GM12878 (cell line): ENCODE measurements around the gene IL1RAP. TPM values are rescaled to one million over a fixed set of nuclear protein-coding genes. Genes with fewer than 3 reads are reported as not detected.

Experiments used
- ATAC-seq: fragments of 200-7000 bp; cut with Tn5 transposase; 3 replicates; pipeline ENCODE4 v1.9.1; 2020; ENCODE audit warnings: mild to moderate bottlenecking, moderate library complexity
- BruUV-seq: library from RNA; stranded (reverse); fragments of 400-500 nt; replicated peaks from 2 replicates; lab custom pipeline; 2021; lab: Mats Ljungman, UMichigan
- CTCF ChIA-PET: fragments of 300-600 bp; sonication (Branson Sonifier 250); formaldehyde crosslinking; extraction: SDS; loops from one replicate; lab custom pipeline; 2021; ENCODE audit warnings: inconsistent platforms; lab: Yijun Ruan, JAX
- POLR2A ChIA-PET: fragments of 350-600 bp; formaldehyde crosslinking; extraction: SDS; loops from one replicate; lab custom pipeline; 2021; ENCODE audit warnings: inconsistent platforms; lab: Charles Lee
- RAD21 ChIA-PET: fragments of 300-600 bp; sonication (Branson Sonifier 250); formaldehyde crosslinking; loops from one replicate; lab custom pipeline; 2023; ENCODE audit warnings: antibody characterized with exemption; ENCODE audit not compliant: unreplicated experiment; lab: Charles Lee
- SMC1A ChIA-PET: fragments of 300-600 bp; sonication (Branson Sonifier 250); formaldehyde crosslinking; loops from one replicate; lab custom pipeline; 2023; ENCODE audit not compliant: unreplicated experiment, uncharacterized antibody; lab: Charles Lee
- DNase-seq: peaks from one replicate; pipeline ENCODE4 v3.0.0-alpha.2; 2011; ENCODE audit warnings: low read depth, low spot score
- FAIRE-seq: peaks from 3 replicates; lab custom pipeline; 2011; peaks lifted over from hg19 to GRCh38; lab: Jason Lieb, UNC
- H2AFZ ChIP-seq: 2 replicates; pipeline ENCODE4 v1.6.0; 2011; ENCODE audit warnings: low read depth, low read length, control low read depth; ENCODE audit not compliant: control insufficient read depth
- H3K27ac ChIP-seq: 2 replicates; pipeline ENCODE4 v1.5.1; 2011; ENCODE audit warnings: control low read depth; ENCODE audit not compliant: control insufficient read depth, insufficient read depth
- H3K27me3 ChIP-seq, 2 experiments: replicated peaks in 1 of 2; 2 replicates each; pipeline versions ENCODE4 v1.6.0 to v1.6.1; 2011; ENCODE audit warnings: low read length in 1 of 2; ENCODE audit not compliant: control insufficient read depth in 2 of 2, insufficient read depth in 2 of 2
- H3K36me3 ChIP-seq, 2 experiments: 2 replicates each; pipeline ENCODE4 v1.5.1; 2011; ENCODE audit warnings: low read length in 1 of 2; ENCODE audit not compliant: control insufficient read depth in 2 of 2, insufficient read depth in 2 of 2
- H3K4me1 ChIP-seq: 2 replicates; pipeline ENCODE4 v1.6.1; 2011; ENCODE audit warnings: mild to moderate bottlenecking, low read length, moderate library complexity, mixed read lengths; ENCODE audit not compliant: control insufficient read depth, insufficient read depth
- H3K4me2 ChIP-seq: 2 replicates; pipeline ENCODE4 v1.6.0; 2011; ENCODE audit warnings: control low read depth; ENCODE audit not compliant: control insufficient read depth, insufficient read depth
- H3K4me3 ChIP-seq: fragments of 200-600 bp; sonication (generic); 2 replicates; pipeline ENCODE4 v1.5.1; 2016
- H3K79me2 ChIP-seq: 2 replicates; pipeline ENCODE4 v1.6.0; 2011; ENCODE audit warnings: low read length; ENCODE audit not compliant: control insufficient read depth, insufficient read depth
- H3K9ac ChIP-seq: 2 replicates; pipeline ENCODE4 v1.8.0; 2011; ENCODE audit warnings: low read length, control low read depth, mixed read lengths; ENCODE audit not compliant: control insufficient read depth, insufficient read depth
- H3K9me3 ChIP-seq: replicated peaks from 3 replicates; pipeline ENCODE4 v1.5.1; 2011; ENCODE audit warnings: mild to moderate bottlenecking, low read length; ENCODE audit not compliant: control insufficient read depth, insufficient read depth
- H4K20me1 ChIP-seq: 2 replicates; pipeline ENCODE4 v1.6.0; 2011; ENCODE audit not compliant: control insufficient read depth, insufficient read depth
- CBX3 ChIP-seq: fragments of 200-600 bp; sonication (generic); IDR thresholded peaks from 2 replicates; pipeline ENCODE4 v1.6.1; 2016; ENCODE audit warnings: low read depth, borderline replicate concordance
- CUX1 ChIP-seq: IDR thresholded peaks from 2 replicates; pipeline ENCODE4 v1.6.1; 2012; ENCODE audit warnings: improper control_type of control experiment, low read depth, low read length; ENCODE audit not compliant: insufficient replicate concordance
- GATAD2B ChIP-seq: fragments of 450-650 bp; conservative IDR thresholded peaks from 2 replicates; pipeline ENCODE4 v1.6.1; 2017; ENCODE audit warnings: low read depth, mild to moderate bottlenecking, moderate library complexity
- MYB ChIP-seq: fragments of 150-350 bp; IDR thresholded peaks from 2 replicates; pipeline ENCODE4 v1.6.1; 2014; ENCODE audit warnings: mild to moderate bottlenecking, low read depth, low read length, borderline replicate concordance
- STAT3 ChIP-seq: IDR thresholded peaks from 2 replicates; pipeline ENCODE4 v1.6.1; 2011; ENCODE audit warnings: low read depth, low read length, improper control_type of control experiment
- ZNF384 ChIP-seq: IDR thresholded peaks from 2 replicates; pipeline ENCODE4 v1.6.1; 2012; ENCODE audit warnings: low read depth, mild to moderate bottlenecking, low read length, improper control_type of control experiment, borderline replicate concordance
- WGBS: methylation state at CpG from one replicate; pipeline ENCODE4 v1.1.6; 2016; ENCODE audit warnings: low lambda C conversion rate; ENCODE audit not compliant: insufficient replicate concordance, insufficient coverage; ENCODE audit errors: missing lambda C conversion rate; 5-methylcytosine and 5-hydroxymethylcytosine counted together
- in situ Hi-C: fragments of 300-500 bp; cut with MboI; formaldehyde crosslinking; loops from 9 replicates; pipeline ENCODE4 v1.14.3; 2018; ENCODE audit warnings: mixed read lengths
- intact Hi-C: fragments of 100-400 bp; cut with micrococcal nuclease; formaldehyde crosslinking; loops from one replicate; pipeline ENCODE4 v1.14.2; 2022; ENCODE audit not compliant: unreplicated experiment
- polyA plus RNA-seq, 11 experiments: library from polyadenylated mRNA; depleted of rRNA in 4 of 11; unstranded in 6 of 11; stranded (reverse) in 5 of 11; fragments of >200 nt; fragmentation: Nextera tagmentation in 4 of 11; fragmentation: Illumina TruSeq in 1 of 11; extraction: Ambion mirVana in 4 of 11; extraction: Trizol in 1 of 11; gene quantifications; 1 replicate in 1 of 11; 2 replicates in 10 of 11; pipeline versions ENCODE4 v1.2.1 to v1.2.3, GENCODE V29; 2011 to 2016; ENCODE audit warnings: inconsistent platforms in 2 of 11, missing spikeins in 2 of 11, low read depth in 1 of 11
- total RNA-seq, 4 experiments: library from RNA; depleted of rRNA in 3 of 4; stranded (reverse); fragments of >200 nt in 3 of 4; fragmentation: Illumina TruSeq in 1 of 4; extraction: Trizol in 1 of 4; gene quantifications; 2 replicates each; pipeline versions ENCODE4 v1.2.1 to v1.2.3, GENCODE V29; 2013 to 2021

The IL1RAP gene
- total and polyA plus RNA-seq, 10 of the 15 experiments (the other 5 are each of a cell fraction or from before 2014, with no cell fraction given), result 0.17 to 1.0 (median 0.44) TPM; not detected in 1

GRCh38 chr3:190619761-190620160 is 105.9 kb downstream of the IL1RAP start (continued):
- TF ChIP-seq CUX1 (no peak), STAT3 (no peak), CBX3 (no peak), MYB (no peak)

DNA sequence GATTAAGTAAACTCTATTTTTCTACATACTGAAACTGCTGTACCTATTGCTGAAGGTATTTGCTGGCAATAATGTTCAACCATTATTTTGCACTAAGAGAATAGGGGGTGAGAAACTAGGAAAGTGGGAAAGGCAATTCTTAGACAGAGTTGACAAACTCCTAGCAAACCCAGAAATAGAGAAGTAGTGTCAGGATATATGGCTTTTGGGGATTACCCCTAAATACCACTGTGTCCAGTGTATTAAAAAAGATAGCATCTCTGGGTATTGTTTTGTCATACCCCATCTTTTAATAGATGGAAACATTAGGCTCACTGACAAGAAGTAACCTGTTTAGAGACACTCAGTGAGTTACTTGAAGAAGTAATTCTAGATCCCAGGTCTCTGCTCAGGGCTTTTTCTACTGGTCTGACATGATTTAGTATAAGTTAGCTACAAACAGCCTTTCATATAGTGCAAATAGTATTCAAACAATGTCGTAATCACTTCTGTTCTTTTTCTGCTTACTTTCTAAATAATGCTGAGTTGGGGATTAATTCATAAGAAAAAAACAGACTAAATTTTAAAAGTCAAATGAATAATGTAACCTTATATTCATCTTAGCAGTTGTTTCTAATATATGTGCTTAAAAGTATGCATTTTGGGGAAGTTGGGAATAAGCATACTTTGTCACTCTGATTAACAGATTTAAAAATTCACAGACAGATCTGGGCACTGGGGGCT is 107.2 kb downstream of the IL1RAP start:
- DNase-seq (no peak), ATAC-seq (no peak), FAIRE-seq (no peak)
- 44% methylated on average over 1 of the region's 1 CpG for WGBS
- no peaks in the 10 kb centered on the region for H3K36me3 ChIP-seq
- POLR2A ChIA-PET, result no interaction called here
- H3K9me3 ChIP-seq, result no peaks in the 10 kb centered on the region
- H3K4me3 ChIP-seq, result no peak overlapping the region
- intact Hi-C loops (no loop called here), in situ Hi-C loops (no loop called here)
- H3K79me2 ChIP-seq, result no peaks in the 10 kb centered on the region
- SMC1A ChIA-PET, result interaction anchor here (0.6 kb wide), 1 partner anchor 1639 kb away, joined by 3 read pairs; no protein-coding TSS in a partner anchor
- TF ChIP-seq GATAD2B (no peak), ZNF384 (no peak)
- BruUV-seq, result no TSS peak
- no peaks in the 10 kb centered on the region for H3K27me3 ChIP-seq
- H3K4me1 ChIP-seq, result no peaks in the 10 kb centered on the region
- H4K20me1 ChIP-seq, result no peaks in the 10 kb centered on the region
- CTCF ChIA-PET, result no interaction called here
- H2AFZ ChIP-seq, result no peak overlapping the region
- H3K9ac ChIP-seq, result no peak overlapping the region
- RAD21 ChIA-PET, result no interaction called here
- no peak overlapping the region for H3K4me2 ChIP-seq
- H3K27ac ChIP-seq, result no peak overlapping the region
